Mammary epithelial cell (primary cell): Measurements from ENCODE around the gene COMMD6.

ENCODE experiments used
- EZH2 ChIP-seq: IDR thresholded peaks from 2 replicates; pipeline ENCODE4 v1.6.1; 2012; ENCODE audit warnings: low read length, inconsistent platforms, borderline replicate concordance
- TF ChIP-seq, protein P1 (sequence below), 2 donors: IDR thresholded peaks in 1 of 2; conservative IDR thresholded peaks in 1 of 2; 2 replicates each; pipeline ENCODE4 v1.5.1; 2011 to 2012; ENCODE audit warnings: inconsistent platforms in 2 of 2, low read length in 2 of 2, mild to moderate bottlenecking in 2 of 2, control low read depth in 1 of 2, low read depth in 1 of 2; ENCODE audit not compliant: insufficient read depth in 1 of 2; ENCODE audit errors: extremely low read depth in 1 of 2

GRCh38 chr13:75544681-75545330, 7.2 kb upstream of the COMMD6 start:
- no peak for TF ChIP-seq EZH2
- TF ChIP-seq, protein P1, sequence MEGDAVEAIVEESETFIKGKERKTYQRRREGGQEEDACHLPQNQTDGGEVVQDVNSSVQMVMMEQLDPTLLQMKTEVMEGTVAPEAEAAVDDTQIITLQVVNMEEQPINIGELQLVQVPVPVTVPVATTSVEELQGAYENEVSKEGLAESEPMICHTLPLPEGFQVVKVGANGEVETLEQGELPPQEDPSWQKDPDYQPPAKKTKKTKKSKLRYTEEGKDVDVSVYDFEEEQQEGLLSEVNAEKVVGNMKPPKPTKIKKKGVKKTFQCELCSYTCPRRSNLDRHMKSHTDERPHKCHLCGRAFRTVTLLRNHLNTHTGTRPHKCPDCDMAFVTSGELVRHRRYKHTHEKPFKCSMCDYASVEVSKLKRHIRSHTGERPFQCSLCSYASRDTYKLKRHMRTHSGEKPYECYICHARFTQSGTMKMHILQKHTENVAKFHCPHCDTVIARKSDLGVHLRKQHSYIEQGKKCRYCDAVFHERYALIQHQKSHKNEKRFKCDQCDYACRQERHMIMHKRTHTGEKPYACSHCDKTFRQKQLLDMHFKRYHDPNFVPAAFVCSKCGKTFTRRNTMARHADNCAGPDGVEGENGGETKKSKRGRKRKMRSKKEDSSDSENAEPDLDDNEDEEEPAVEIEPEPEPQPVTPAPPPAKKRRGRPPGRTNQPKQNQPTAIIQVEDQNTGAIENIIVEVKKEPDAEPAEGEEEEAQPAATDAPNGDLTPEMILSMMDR (conservative IDR thresholded peaks at IDR 0.05 in 1 of 2, IDR thresholded peaks at IDR 0.05 in 1 of 2; ENCODE audit: extremely low read depth in 1 of 2, insufficient read depth in 1 of 2, low read depth in 1 of 2, low read length in 2 of 2), result no peak
